Activated CD8-positive, alpha-beta memory T cell treated with anti-CD3 and anti-CD28 coated beads, Interleukin-2, amount 50 U/mL, for 1 hour (primary cell): ENCODE measurements around the gene ATP1A1.
A peak's percentile ranks its signal among the peaks of the same experiment; 100 is the strongest.

Source experiments
- DNase-seq: peaks from one replicate; pipeline ENCODE4 v3.0.0-alpha.2; 2020; ENCODE audit errors: extremely low read depth

ATP1A1 gene

DNA sequence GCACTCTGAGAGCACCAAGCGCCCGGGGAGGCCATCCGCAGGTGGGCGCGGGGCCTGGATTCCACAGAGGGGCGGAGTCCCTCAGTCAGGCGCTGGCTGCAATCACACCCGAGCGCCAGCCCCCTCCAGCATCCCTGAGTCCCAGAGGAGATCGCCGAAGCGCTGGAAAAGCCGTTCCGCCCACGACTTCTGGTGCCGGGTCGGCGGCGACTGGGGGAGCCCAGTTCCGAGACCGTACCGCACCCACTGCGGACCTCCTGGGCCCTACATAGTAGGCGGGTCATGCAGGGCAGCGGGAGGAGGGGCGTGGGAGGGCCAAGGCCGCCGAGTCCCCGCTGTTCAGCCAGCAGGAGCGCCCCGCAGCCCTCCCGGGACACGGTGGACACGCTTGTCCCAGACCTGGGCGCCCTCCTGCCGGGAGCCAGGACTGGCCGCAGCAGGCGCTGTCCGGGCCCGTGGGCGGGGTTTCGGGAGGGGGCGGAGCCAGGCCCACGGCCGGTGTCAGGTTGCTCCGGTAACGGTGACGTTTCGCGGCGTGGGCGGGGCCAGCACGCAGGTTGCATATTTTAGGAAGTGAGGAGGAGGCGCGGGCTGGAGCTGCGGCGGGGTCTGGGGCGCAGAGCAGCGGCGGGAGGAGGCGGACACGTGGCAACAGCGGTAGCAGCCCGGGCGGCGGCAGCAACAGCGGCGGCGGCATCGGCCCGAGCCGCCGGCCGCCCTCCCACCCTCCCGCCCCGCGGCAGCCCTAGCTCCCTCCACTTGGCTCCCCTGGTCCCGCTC is at the start of gene ATP1A1:
ATP1A1 (plus strand) TSS at position 594 of the 780 bp plus-strand sequence. CDS start 268 bp downstream, outside the sequence.
- DNase-seq, result peak; percentile 92

DNA sequence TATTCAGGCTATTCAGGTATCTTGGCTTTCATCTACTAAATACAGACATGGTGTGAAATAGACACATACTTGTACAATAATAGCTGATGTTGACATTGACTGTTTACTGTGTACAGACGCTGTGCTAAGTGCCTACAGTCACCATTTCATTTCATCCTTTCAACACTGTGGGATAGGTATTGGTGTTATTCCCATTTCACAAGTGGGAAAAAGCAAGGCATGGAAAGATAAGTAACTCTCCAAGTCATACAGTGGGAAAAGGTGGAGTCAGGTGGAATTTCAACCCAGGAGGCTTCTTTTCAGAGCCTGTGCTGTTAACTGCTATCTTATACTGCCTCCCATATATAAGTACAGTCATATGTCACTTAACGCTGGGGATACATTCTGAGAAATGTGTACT is 49.6 kb upstream of the ATP1A1 start:
- no peak for DNase-seq

DNA sequence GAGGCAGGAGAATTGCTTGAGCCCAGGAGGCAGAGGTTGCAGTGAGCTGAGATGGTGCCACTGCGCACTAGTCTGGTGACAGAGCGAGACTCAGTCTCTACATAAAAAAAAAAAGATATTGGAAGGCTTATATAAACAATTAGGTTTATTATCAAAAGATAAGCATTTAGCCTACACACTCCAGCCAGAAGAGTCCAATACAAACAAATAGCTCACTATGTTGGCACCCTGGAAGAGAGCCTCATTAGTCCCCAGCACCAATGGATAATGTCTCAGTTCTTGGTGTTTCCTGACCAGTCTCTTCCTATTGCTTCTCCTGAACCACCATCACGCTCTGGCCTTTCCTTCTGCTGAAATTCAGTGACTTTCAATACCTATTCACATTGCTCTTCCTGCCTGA is 48.6 kb upstream of the ATP1A1 start:
- DNase-seq, result no peak

DNA sequence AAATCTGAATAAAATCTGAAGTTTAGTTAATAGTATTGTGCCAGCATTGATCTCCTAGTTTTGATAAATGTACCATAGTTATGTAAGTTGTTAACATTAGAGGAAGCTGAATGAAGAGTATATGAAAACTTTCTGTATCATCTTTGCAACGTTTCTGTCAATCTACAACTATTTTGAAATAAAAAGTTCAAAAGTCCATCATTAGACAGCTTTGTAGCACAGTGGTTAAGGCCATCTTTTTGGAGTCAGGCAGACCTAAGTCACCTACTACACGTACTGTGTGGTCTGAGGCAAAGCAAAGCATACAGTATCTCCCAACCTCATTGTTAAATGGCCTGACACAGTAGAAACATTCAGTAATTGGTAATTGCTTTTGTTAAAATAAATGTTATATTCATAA is 47.9 kb upstream of the ATP1A1 start:
- DNase-seq, result no peak

DNA sequence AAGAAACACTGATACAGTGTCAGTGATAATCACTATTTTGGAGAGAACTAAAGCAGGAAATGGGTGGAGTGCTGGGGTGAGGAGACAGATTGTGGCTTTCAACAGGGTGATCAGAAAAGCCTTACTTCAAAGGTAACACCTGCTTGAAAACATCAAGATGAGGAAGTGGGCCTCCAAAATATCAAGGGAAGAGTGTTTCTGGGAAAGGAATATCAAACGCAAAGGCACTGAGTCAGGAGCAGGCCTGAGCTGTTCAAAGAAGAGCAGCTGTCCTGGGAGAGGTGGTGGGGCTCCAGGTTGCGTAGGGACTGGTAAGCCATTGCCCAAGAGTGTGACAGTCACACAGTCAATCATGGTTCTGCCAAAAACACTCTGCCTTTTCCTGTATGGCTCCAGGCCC is 47.1 kb upstream of the ATP1A1 start:
- DNase-seq, result peak; percentile 24

DNA sequence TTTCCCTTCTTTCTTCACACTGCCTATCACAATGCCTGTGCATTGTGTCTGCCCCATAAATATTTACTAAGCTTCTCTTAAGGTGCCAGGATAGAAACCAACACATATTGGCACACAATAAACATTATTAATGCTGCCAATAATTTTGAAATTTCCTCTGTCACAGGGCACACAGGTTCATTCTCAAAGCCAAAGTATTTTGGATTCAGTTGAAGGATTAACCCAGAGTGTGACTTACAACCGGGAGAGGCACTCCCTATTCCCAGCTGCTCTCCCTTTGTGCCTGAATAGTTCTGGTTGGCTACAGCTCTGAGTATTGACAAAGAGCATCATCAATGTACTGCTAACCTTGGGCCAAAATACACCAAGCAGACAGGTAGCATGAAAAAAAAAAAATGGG is 46.6 kb upstream of the ATP1A1 start:
- DNase-seq, result no peak

DNA sequence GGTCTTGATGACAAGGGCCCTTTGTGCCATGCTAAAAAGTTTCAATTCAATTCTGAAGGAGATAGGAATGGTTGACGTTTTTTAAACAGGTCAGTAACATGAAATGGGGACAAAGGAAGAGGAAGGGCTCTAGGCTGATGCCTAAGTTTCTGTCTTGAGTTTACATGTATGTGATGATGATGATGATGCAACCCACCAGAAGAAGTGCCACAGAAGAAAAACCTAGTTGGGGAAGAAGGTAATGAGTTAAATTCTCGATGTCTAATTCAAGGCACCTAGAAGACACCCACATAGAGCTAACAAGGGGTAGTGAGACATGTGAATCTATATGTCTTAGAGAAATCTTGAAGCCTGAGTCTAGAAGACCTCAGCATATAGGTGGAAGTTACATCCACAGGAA is 44.4 kb upstream of the ATP1A1 start:
- DNase-seq, result no peak

DNA sequence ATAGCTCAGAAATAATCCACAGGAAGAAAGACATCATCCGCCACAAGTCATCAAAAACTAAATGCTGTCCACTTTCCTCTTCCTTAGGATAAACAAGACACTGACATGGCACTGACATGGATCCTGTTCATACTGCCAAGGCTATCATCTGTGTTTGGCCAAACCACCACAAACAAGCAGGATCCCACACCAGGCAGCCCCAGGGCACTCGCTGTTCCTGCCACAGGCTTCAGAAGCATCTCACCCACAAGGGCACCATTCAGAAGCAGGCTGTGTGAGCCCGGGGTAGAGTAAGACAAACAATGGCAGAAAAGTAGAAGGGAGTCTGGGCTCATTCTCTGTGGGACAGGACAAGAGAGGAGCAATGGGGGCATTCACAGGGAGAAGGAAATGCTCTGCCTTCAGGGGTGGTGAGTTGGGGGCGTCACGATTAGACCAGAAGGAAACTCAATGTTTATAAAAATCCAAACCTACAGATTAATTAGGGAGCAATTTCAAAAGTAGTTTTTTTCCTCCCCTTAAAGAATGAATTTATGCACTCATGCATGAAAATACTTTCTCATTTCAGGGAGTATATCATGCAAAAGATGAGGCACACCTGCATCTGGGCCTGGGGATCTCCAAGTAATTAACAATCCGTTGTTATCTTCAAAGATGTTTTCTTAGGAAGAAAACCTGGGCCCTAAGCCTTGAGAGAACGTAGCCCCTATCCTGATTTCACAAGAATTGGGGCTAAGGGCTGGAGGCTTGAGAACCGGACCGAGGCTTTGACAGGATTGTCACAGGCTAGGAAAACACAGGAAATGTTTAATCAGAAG is 43.3 kb upstream of the ATP1A1 start:
- DNase-seq, result no peak

DNA sequence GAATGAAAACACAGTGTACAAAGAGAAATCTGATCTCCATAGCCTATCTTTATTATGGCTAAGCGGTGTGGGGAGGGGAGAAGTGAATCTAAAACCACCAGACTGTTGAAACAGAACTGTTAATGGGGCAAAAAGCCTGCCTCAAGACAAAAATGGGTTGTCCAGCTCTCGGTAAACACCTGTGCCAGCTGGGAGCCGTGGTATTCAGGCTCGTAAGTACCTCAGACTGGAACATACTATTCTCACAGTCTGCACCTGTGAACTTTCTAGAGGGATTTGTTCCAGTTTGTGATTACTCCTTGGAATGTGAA is 42.7 kb upstream of the ATP1A1 start:
- no peak for DNase-seq

DNA sequence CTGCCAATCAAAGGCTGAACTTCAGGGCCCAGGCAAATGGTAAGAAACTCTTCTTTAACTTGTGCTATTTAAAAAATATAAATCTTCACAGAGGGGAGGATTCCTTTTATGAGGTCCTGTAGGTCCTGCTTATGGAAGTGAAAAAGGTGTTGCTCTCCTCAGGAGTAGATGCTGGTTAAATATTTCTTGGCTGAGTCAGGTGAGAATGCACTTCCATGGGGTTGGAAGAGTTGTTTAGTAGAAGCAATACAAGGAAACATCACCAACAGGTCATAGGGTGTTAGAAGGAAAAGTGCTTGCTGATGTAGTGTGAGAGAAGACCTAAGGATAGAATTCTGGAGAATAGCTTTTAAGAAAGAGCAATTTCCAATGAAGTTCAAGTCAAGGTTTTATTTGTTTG is 42.2 kb upstream of the ATP1A1 start:
- no peak for DNase-seq

DNA sequence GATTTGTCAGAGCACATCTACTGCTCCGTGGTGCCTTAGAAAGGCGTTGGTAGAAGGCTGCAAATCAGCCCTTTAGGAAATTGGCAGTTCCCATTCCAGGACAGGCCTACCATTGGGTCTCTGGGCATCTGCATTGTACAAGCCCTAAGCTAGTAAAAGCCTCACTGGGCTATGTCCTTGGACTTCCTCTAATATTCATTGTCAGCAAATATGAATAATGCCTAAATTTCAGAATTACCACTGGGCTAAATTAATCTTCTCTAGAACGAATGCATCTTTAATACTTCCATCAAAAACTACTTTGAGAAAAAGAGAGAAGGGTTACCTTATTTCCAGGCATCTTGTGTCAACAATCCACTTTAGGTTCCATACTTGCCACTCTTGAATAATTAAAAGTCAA is 41.5 kb upstream of the ATP1A1 start:
- no peak for DNase-seq

DNA sequence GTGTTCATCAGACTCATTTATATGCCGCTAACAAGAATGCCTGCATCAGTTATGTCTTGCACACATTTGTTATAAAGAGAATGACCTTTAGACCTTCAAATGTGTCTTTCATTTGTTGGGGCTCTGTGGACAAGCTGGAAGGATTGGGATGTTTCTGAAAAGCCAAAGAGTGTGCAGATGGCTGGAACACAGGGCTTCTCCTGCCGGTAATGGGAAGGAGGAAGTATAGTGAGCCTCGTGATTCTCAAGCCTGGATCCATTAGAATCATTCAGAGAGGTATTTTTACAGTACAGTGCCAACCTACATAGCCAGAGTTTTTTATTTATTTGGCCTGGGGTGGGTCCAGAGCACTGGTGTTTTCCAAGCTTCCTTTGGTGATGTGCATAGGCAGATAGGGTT is 40.6 kb upstream of the ATP1A1 start:
- DNase-seq, result no peak

DNA sequence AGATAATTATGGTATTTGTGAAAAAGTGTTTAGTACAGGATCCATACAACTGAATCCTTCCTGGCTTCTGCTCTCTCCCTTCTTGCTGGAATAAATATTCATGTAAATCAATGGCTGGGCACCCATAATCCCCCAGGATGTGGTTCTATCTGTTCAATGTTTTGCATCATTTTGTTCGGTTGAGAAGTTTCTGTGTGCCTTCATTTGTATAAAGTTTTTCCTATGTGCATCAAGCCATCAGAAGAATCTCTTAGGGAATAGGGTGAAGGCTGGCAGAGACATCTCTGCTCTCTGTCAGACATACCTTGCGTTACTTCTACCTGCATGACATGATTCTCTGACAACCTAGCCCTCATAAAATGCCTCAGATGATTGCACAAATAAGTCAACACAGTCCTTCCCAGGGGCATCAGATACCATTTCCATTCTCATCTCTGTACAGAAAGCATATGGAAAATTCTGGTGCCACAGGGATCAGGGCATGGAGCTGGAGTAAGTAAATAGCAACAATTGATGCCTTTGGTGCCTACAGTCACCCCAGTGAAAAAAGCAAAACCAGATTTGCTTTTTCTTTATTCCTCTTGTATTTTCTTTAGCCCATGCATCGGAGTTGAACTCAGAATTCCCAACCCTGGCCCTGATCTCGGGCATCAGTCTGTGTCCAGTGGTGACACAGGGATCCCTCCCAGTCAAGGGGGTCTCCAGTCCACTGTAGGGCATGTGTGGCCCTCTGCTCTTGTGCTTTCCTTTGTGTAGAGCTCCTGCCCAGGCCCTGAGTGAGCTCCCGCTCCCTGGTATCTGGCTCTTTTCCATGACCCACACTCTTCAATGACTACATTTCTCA is 39.7 kb upstream of the ATP1A1 start:
- DNase-seq, result no peak

DNA sequence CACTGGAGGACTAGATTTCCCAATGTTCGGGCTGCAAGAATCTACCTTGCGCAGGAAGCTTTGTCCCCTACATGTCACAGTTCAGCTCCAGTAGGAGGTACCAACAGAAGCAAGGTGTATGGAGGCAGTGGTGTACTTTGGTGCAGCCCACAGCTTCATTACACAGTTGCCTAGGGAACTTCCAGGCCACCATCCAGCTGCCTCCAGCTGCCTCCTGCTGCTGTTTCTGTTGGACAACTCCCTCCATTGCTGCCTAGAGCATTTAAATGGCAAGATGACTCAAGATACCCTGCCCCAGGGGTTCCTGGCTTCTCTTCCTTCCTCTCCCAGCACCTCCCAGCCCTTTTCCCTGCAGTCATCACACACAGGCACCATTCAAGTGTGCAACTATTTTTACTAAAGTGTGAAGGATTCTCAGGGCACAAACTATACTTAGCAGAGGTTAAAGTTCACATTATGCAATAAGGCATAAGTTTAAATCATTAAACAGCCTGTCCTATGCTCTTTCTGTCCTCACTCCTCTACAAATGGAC is 39.0 kb upstream of the ATP1A1 start:
- no peak for DNase-seq

DNA sequence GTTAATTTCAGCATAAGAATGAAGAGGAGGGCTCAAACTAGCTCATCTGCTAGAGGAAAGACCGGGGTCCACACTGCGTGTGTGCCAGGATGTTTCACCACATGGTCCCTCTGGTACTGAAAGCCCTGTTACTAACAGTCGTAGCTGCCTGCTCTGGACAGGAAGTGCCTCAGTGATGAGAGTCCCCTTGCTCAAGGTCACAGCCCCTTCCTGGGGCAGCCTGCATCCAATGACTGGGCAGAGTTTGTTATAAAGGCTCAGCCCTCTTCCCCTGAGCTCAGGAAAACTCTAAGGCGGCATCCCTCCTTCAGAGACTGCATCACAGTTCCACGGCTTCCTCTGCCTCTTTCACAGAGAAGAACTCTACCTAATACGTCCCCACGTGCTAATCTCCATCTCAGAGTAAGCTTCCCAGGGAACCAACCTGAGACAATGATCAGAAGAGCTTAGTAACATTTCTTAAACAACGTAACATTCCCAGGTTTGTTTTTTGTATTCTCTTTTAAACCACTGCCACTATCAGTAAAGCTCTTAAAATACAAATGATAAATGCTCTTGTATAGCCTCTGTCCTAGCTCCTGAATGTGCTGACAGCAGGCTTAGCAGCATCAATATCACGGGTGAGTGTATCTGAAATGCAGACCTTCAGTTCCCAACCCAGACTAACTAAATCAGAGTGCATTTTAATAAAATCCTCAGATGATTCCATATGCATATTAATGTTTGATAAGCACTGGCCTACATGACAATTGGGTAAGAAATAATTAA is 38.0 kb upstream of the ATP1A1 start:
- DNase-seq, result no peak

DNA sequence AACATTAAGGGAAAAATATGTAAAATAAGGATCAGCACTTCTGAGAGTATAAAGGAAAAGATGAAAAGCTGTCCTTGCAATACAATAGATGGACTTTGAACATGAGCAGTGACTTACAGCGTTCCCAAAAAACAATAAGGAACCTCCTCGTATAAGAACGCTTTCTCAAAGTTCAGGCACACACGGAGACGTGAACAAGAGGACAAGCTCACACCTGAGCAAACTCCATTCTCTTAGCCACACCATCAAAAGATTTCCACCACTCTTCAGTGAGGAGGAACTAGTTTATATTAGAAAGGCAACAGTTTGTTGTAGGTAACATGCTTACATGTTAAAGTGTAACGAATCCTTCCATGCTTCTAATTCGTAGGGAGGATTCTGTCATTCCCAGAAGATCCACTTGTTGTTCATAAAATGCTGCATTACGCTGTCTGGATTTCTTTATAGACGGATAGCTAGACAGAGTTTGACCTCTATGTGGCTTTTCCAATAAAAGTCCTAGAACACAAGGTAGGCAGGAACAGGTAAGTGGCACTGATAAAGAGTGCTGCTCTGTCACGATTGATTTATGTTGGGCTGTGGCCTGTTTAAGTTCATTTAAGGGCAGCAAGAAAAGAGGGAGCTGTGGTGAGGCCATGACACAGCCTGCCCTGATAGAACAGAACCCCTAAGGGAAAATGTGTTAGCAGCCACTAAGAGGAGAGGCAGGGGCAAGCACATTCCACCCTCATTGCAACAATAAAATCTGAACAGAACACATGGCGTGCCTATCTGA is 37.0 kb upstream of the ATP1A1 start:
- DNase-seq, result no peak

DNA sequence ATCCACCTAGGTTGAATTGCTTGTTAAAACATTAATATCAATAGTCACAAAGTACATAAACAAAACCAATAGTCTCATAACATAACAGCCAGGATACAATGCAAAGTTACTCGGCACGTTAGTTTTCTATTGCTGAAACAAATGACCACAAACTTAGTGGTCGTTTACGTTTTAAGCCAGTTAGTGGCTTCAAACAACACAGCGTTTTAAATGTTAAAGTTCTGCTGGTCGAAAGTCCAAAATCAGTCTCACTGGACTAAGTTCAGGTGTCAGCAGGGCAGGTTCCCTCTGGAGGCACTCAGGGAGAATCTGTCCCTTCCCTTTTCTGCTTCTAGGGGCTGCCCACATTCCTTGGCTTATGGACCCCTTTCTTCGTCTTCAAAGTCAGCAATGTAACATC is 35.6 kb upstream of the ATP1A1 start:
- no peak for DNase-seq

DNA sequence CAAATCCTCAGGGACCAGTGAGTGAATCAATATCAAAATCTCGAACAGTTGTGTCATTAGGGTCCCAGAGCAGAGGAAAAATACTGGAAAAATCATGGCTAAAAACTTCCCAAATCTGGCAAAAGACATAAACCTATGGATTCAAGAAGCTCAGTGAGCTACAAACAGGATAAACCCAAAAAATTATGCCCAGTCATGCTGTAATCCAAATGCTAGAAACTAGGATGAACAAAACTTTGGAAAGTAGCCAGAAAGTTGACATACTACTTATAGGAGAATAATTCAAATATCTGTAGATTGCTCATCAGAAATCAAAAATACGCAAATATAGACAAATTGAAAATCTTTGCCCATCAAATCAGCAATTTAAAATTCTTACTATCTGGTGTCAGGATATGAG is 34.6 kb upstream of the ATP1A1 start:
- no peak for DNase-seq

DNA sequence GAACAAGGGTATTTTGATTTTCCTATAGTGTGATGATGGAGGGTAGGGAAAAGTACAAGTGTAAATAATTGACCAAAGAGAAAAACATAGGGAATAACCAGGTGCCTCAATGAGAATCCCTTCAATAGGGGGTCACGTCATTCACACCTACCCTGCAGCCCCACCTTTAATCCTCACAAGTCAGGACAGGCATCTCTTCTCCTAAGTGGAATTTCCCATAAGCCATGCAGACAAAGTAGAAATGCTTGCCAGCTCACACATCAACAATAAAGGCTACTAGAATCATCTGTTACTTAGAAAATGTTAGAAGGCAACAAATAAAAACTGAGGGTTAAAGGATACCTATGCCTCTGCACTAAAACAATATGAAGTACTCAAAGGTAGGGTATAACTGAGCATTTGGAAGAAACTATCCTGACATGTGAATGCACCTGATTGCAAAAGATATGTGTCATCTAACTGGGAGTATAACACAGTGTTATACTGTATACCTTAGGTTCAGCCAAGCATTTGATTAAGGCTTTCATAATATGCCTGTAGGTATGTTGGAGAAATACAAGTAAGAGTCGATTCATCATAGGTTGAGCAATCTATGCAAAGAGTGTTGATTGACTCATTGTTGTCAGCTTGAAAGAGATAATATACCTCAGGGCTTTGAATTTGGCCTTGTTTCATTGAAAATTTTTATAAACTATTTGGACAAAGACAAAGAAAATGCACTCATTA is 32.4 kb upstream of the ATP1A1 start:
- DNase-seq, result no peak

DNA sequence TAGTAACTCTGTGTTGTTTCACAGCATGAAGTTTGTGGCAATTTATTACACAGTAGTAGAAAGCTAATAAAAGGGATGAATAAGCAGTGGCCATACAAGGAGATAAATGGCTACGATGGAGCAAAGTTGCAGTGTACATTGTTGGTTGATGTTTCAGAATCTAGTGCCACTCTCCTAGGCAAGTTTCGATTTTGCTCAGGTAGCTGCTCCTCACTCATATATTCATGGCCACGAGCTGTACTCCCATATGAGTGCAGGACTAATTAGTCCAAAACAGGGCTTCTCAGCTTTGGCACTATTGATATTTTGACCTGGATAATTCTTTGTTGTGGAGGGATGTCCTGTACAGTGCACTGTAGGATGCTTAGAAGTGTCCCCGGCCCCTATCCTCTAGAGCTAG is 30.0 kb upstream of the ATP1A1 start:
- DNase-seq, result no peak
